Measurements from ENCODE around the gene RFX2.
"Not testable (repeated sequence)": the region's sequence is repeated elsewhere in the genome, so short reads cannot be mapped to it uniquely, and the experiment has no call there.

RFX2 gene

GRCh38 chr19:5977785-5978605 is 132.3 kb downstream of the RFX2 start, which contains the start of gene RANBP3:
Gene RANBP3 (minus strand): TSS chr19:5978140. CDS start chr19:5978082, 58 bp downstream.
- in situ Hi-C loops (cut with HindIII; ENCODE audit: low sequenced_read_pairs) = no loop called here

- in situ Hi-C loops (cut with HindIII; ENCODE audit: low sequenced_read_pairs) = no loop called here
These were observed 133.0 kb downstream of the RFX2 start for GRCh38 chr19:5977222-5977784.

GRCh38 chr19:5976768-5977167 is 133.5 kb downstream of the RFX2 start:
- in situ Hi-C loops (cut with HindIII; ENCODE audit: low sequenced_read_pairs) = no loop called here

GRCh38 chr19:5975388-5975728 is 134.9 kb downstream of the RFX2 start:
- in situ Hi-C loops (cut with HindIII; ENCODE audit: low sequenced_read_pairs) = no loop called here

GRCh38 chr19:5974721-5975387 is 135.4 kb downstream of the RFX2 start:
- in situ Hi-C loops (cut with HindIII; ENCODE audit: low sequenced_read_pairs) = no loop called here

GRCh38 chr19:5973867-5974635 is 136.2 kb downstream of the RFX2 start:
- in situ Hi-C loops (cut with HindIII; ENCODE audit: low sequenced_read_pairs) = no loop called here

- in situ Hi-C loops (cut with HindIII; ENCODE audit: low sequenced_read_pairs) = no loop called here
These were observed 136.9 kb downstream of the RFX2 start for GRCh38 chr19:5973376-5973775.

- in situ Hi-C loops (cut with HindIII; ENCODE audit: low sequenced_read_pairs) = no loop called here
These were observed 138.0 kb downstream of the RFX2 start for GRCh38 chr19:5972355-5972731.

GRCh38 chr19:5971714-5972354 is 138.5 kb downstream of the RFX2 start:
- in situ Hi-C loops (cut with HindIII; ENCODE audit: low sequenced_read_pairs) = no loop called here

GRCh38 chr19:5969476-5969875 is 140.8 kb downstream of the RFX2 start:
- in situ Hi-C loops (cut with HindIII; ENCODE audit: low sequenced_read_pairs) = no loop called here

GRCh38 chr19:5968431-5969373 is 141.6 kb downstream of the RFX2 start:
- in situ Hi-C loops (cut with HindIII; ENCODE audit: low sequenced_read_pairs) = no loop called here

GRCh38 chr19:5967994-5968430 is 142.3 kb downstream of the RFX2 start:
- in situ Hi-C loops (cut with HindIII; ENCODE audit: low sequenced_read_pairs) = no loop called here

GRCh38 chr19:5967571-5967970 is 142.7 kb downstream of the RFX2 start:
- in situ Hi-C loops (cut with HindIII; ENCODE audit: low sequenced_read_pairs) = no loop called here

- in situ Hi-C loops (cut with HindIII; ENCODE audit: low sequenced_read_pairs) = no loop called here
These were observed 143.4 kb downstream of the RFX2 start for GRCh38 chr19:5966941-5967340.

- in situ Hi-C loops (cut with HindIII; ENCODE audit: low sequenced_read_pairs) = no loop called here
These were observed 144.1 kb downstream of the RFX2 start for GRCh38 chr19:5966215-5966614.

- in situ Hi-C loops (cut with HindIII; ENCODE audit: low sequenced_read_pairs) = no loop called here
These were observed 145.3 kb downstream of the RFX2 start for GRCh38 chr19:5964816-5965565.

GRCh38 chr19:5963855-5964254 is 146.4 kb downstream of the RFX2 start:
- in situ Hi-C loops (cut with HindIII; ENCODE audit: low sequenced_read_pairs) = no loop called here

- in situ Hi-C loops (cut with HindIII; ENCODE audit: low sequenced_read_pairs) = not testable (repeated sequence)
These were observed 147.0 kb downstream of the RFX2 start for GRCh38 chr19:5963259-5963658.
